Suprapubic skin (tissue), 4 donors: Measurements from ENCODE around the gene OLFML2A.

Experiments
- CTCF ChIP-seq, 2 donors: fragments of 200-600 bp in 1 of 2; fragments of 450-650 bp in 1 of 2; sonication (generic) in 1 of 2; IDR thresholded peaks; one replicate each; pipeline ENCODE4 v1.5.1; 2016 to 2019; ENCODE audit warnings: antibody characterized with exemption in 2 of 2, mild to moderate bottlenecking in 1 of 2, moderate library complexity in 1 of 2
- EP300 ChIP-seq: sonication (generic); formaldehyde crosslinking; IDR thresholded peaks from one replicate; pipeline ENCODE4 v1.6.1; 2017; ENCODE audit warnings: antibody characterized with exemption
- POLR2A ChIP-seq, 2 donors: fragments of 450-650 bp; IDR thresholded peaks; one replicate each; pipeline ENCODE4 v1.6.1; 2017; ENCODE audit warnings: antibody characterized with exemption in 2 of 2, mild to moderate bottlenecking in 2 of 2, moderate library complexity in 2 of 2
- POLR2AphosphoS5 ChIP-seq, 3 donors: sonication (generic); formaldehyde crosslinking; IDR thresholded peaks; one replicate each; pipeline ENCODE4 v1.6.1; 2017; ENCODE audit warnings: antibody characterized with exemption in 3 of 3

DNA sequence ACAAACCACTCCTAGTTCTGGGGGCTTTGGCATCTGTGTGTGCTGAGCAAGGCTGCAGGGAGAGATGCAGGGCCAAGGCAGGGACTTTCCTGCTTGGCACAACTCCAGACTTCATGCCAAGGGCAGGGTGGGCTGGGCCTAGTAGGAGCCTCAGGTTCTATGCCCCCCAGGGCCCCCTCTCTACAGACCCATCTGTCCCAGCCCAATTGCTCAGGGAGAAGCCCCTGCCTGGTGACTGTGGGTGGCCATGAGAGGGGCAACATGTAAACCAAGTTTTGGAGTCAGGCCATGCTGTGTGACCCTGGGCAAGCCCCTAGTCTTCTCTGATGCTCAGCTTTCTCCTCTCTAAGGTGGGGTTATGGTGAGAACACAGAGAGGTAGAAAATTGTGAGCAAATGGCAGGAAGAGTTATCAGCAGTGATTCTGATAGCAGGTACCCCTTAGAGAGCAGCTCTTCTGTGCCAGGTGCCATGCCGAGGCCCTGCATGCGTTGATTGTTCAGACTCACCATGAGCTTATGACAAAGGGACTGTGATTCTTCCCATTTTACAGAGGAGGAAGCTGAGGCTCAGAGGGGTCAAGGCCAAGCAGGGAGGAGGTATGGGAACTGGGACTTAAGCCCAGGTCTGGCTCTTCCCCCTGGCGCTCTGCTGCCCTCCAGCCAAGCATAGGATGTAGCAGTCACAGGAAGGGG, 5.2 kb downstream of the OLFML2A start:
- no peak for TF ChIP-seq POLR2A (IDR thresholded peaks at IDR 0.05)
- TF ChIP-seq CTCF (IDR thresholded peaks at IDR 0.05), result no peak
- no peak for TF ChIP-seq EP300
- no peak for TF ChIP-seq POLR2AphosphoS5 (IDR thresholded peaks at IDR 0.05)
